Karpas-422 (cell line): ENCODE results near the gene REV3L. TPM values are rescaled to one million over a fixed set of nuclear protein-coding genes. Genes with fewer than 3 reads are reported as not detected.

Source experiments
- DNase-seq: peaks from one replicate; pipeline ENCODE4 v3.0.0-alpha.2; 2015
- H2AFZ ChIP-seq: fragments of 200-600 bp; sonication (generic); 2 replicates; pipeline ENCODE4 v1.6.1; 2014; ENCODE audit warnings: antibody characterized with exemption, low read length, mixed read lengths
- H3K27ac ChIP-seq: fragments of 200-600 bp; sonication (generic); 2 replicates; pipeline ENCODE4 v1.5.1; 2014; ENCODE audit warnings: mild to moderate bottlenecking, low read length, moderate library complexity
- H3K27me3 ChIP-seq: fragments of 200-600 bp; sonication (generic); 2 replicates; pipeline ENCODE4 v1.6.1; 2014; ENCODE audit warnings: low read length, mixed read lengths
- H3K36me3 ChIP-seq: fragments of 200-600 bp; sonication (generic); 2 replicates; pipeline ENCODE4 v1.6.1; 2014; ENCODE audit warnings: low read length, mixed read lengths; ENCODE audit not compliant: insufficient read depth
- H3K4me1 ChIP-seq: fragments of 200-600 bp; sonication (generic); 2 replicates; pipeline ENCODE4 v1.6.1; 2014; ENCODE audit warnings: mild to moderate bottlenecking, low read length, mixed read lengths
- H3K4me2 ChIP-seq: fragments of 200-600 bp; sonication (generic); 2 replicates; pipeline ENCODE4 v1.6.1; 2014; ENCODE audit warnings: low read length, low read depth, mild to moderate bottlenecking; ENCODE audit not compliant: poor library complexity, severe bottlenecking
- H3K4me3 ChIP-seq: fragments of 200-600 bp; sonication (generic); 2 replicates; pipeline ENCODE4 v1.5.1; 2014; ENCODE audit warnings: mild to moderate bottlenecking, antibody characterized with exemption, low read length, mixed read lengths
- H3K79me2 ChIP-seq: fragments of 200-600 bp; sonication (generic); 2 replicates; pipeline ENCODE4 v1.6.1; 2014; ENCODE audit warnings: mild to moderate bottlenecking, low read length, mixed read lengths
- H3K9ac ChIP-seq: fragments of 200-600 bp; sonication (generic); 2 replicates; pipeline ENCODE4 v1.6.0; 2014; ENCODE audit warnings: low read length
- H3K9me2 ChIP-seq: fragments of 200-600 bp; sonication (generic), shearing (Covaris generic); replicated peaks from 2 replicates; pipeline ENCODE4 v1.6.0; 2014; ENCODE audit warnings: mild to moderate bottlenecking, low read length, moderate library complexity; ENCODE audit not compliant: insufficient read depth
- H3K9me3 ChIP-seq: fragments of 300-700, 200-600 bp; sonication (generic); 2 replicates; pipeline ENCODE4 v1.6.1; 2014; ENCODE audit warnings: low read length, mixed read lengths
- H4K20me1 ChIP-seq: fragments of 200-600 bp; sonication (generic); 2 replicates; pipeline ENCODE4 v1.6.1; 2014; ENCODE audit warnings: mild to moderate bottlenecking, antibody characterized with exemption, low read length, low read depth; ENCODE audit not compliant: insufficient read depth
- total RNA-seq: library from RNA; depleted of rRNA; stranded (reverse); fragments of >200 nt; shearing (Covaris generic); gene quantifications from 2 replicates; pipeline ENCODE4 v1.2.3, GENCODE V29; 2014; ENCODE audit warnings: low replicate concordance

Gene REV3L
- total RNA-seq, 1 experiment from 2014 or later = 64.4 TPM

GRCh38 chr6:111472933-111473435, 10.0 kb downstream of the REV3L start:
- Histone ChIP-seq H3K4me3 (no peak overlapping the region), H3K4me1 (peaks cover 33% of the 10 kb centered on the region), H3K9me2 (no peaks in the 10 kb centered on the region), H4K20me1 (no peaks in the 10 kb centered on the region), H3K27ac (no peak overlapping the region), H3K9ac (no peak overlapping the region), H2AFZ (no peak overlapping the region), H3K4me2 (no peak overlapping the region), H3K9me3 (no peaks in the 10 kb centered on the region), H3K79me2 (peaks cover 98% of the 10 kb centered on the region), H3K36me3 (peaks cover 9% of the 10 kb centered on the region; the same call in 1 of the 2 replicates), H3K27me3 (no peaks in the 10 kb centered on the region)
- DNase-seq = no peak

- H3K27ac ChIP-seq = no peak overlapping the region
- peaks cover 98% of the 10 kb centered on the region for H3K79me2 ChIP-seq
- H2AFZ ChIP-seq = no peak overlapping the region
- DNase-seq = no peak
- H3K4me3 ChIP-seq = no peak overlapping the region
- peaks cover 23% of the 10 kb centered on the region for H3K4me1 ChIP-seq
- no peak overlapping the region for H3K9ac ChIP-seq
- no peaks in the 10 kb centered on the region for H3K27me3 ChIP-seq
- H3K9me2 ChIP-seq = no peaks in the 10 kb centered on the region
- H3K9me3 ChIP-seq = no peaks in the 10 kb centered on the region
- H4K20me1 ChIP-seq = no peaks in the 10 kb centered on the region
- H3K4me2 ChIP-seq = no peak overlapping the region
- peaks cover 13% of the 10 kb centered on the region; the same call in 1 of the 2 replicates for H3K36me3 ChIP-seq
Measured at GRCh38 chr6:111471958-111472357, 11.1 kb downstream of the REV3L start.

GRCh38 chr6:111471533-111471932, 11.5 kb downstream of the REV3L start:
- Histone ChIP-seq H3K79me2 (peaks cover 98% of the 10 kb centered on the region), H3K9me3 (no peaks in the 10 kb centered on the region), H3K4me1 (peaks cover 21% of the 10 kb centered on the region), H4K20me1 (no peaks in the 10 kb centered on the region), H2AFZ (no peak overlapping the region), H3K4me3 (no peak overlapping the region), H3K4me2 (no peak overlapping the region), H3K9ac (no peak overlapping the region), H3K27ac (no peak overlapping the region), H3K36me3 (peaks cover 13% of the 10 kb centered on the region; the same call in 1 of the 2 replicates), H3K9me2 (no peaks in the 10 kb centered on the region), H3K27me3 (no peaks in the 10 kb centered on the region)
- DNase-seq = no peak

GRCh38 chr6:111470991-111471390, 12.0 kb downstream of the REV3L start:
- Histone ChIP-seq H3K79me2 (peaks cover 98% of the 10 kb centered on the region), H3K4me3 (no peak overlapping the region), H3K36me3 (peaks cover 13% of the 10 kb centered on the region; the same call in 1 of the 2 replicates), H3K9me2 (no peaks in the 10 kb centered on the region), H3K27me3 (no peaks in the 10 kb centered on the region), H3K9ac (no peak overlapping the region), H4K20me1 (no peaks in the 10 kb centered on the region), H2AFZ (no peak overlapping the region), H3K4me2 (no peak overlapping the region), H3K9me3 (no peaks in the 10 kb centered on the region), H3K27ac (no peak overlapping the region), H3K4me1 (peaks cover 21% of the 10 kb centered on the region)
- no peak for DNase-seq

GRCh38 chr6:111469543-111469942, 13.5 kb downstream of the REV3L start:
- Histone ChIP-seq H3K27me3 (no peaks in the 10 kb centered on the region), H3K36me3 (peaks cover 13% of the 10 kb centered on the region; the same call in 1 of the 2 replicates), H3K27ac (no peak overlapping the region), H3K79me2 (peaks cover 97% of the 10 kb centered on the region), H2AFZ (no peak overlapping the region), H3K4me3 (no peak overlapping the region), H3K9ac (no peak overlapping the region), H3K4me1 (peaks cover 17% of the 10 kb centered on the region), H3K4me2 (no peak overlapping the region), H3K9me2 (no peaks in the 10 kb centered on the region), H3K9me3 (no peaks in the 10 kb centered on the region), H4K20me1 (no peaks in the 10 kb centered on the region)
- no peak for DNase-seq

GRCh38 chr6:111468329-111469012, 14.5 kb downstream of the REV3L start:
- no peak overlapping the region for H2AFZ ChIP-seq
- H3K27me3 ChIP-seq = no peaks in the 10 kb centered on the region
- no peaks in the 10 kb centered on the region for H3K9me3 ChIP-seq
- H3K4me1 ChIP-seq = peaks cover 7% of the 10 kb centered on the region
- H3K4me2 ChIP-seq = no peak overlapping the region
- no peak overlapping the region for H3K27ac ChIP-seq
- no peak overlapping the region for H3K4me3 ChIP-seq
- H4K20me1 ChIP-seq = no peaks in the 10 kb centered on the region
- no peak for DNase-seq
- peaks cover 97% of the 10 kb centered on the region for H3K79me2 ChIP-seq
- H3K9ac ChIP-seq = no peak overlapping the region
- no peaks in the 10 kb centered on the region for H3K9me2 ChIP-seq
- H3K36me3 ChIP-seq = peaks cover 16% of the 10 kb centered on the region; the same call in 1 of the 2 replicates

- Histone ChIP-seq H3K4me3 (no peak overlapping the region), H2AFZ (no peak overlapping the region), H3K9me2 (no peaks in the 10 kb centered on the region), H3K4me1 (no peaks in the 10 kb centered on the region; the same call in 1 of the 2 replicates), H3K9me3 (peaks cover 2% of the 10 kb centered on the region), H3K36me3 (peaks cover 49% of the 10 kb centered on the region), H3K4me2 (no peak overlapping the region), H3K79me2 (peaks cover 99% of the 10 kb centered on the region), H3K27ac (no peak overlapping the region), H3K9ac (no peak overlapping the region), H4K20me1 (no peaks in the 10 kb centered on the region), H3K27me3 (no peaks in the 10 kb centered on the region)
- no peak for DNase-seq
Measured at GRCh38 chr6:111464184-111464583, 18.8 kb downstream of the REV3L start.

- H4K20me1 ChIP-seq = no peaks in the 10 kb centered on the region
- H2AFZ ChIP-seq = no peak overlapping the region
- no peaks in the 10 kb centered on the region for H3K27me3 ChIP-seq
- no peaks in the 10 kb centered on the region for H3K9me2 ChIP-seq
- DNase-seq = no peak
- no peaks in the 10 kb centered on the region for H3K4me1 ChIP-seq
- H3K9me3 ChIP-seq = peaks cover 6% of the 10 kb centered on the region
- no peak overlapping the region for H3K4me3 ChIP-seq
- H3K27ac ChIP-seq = no peak overlapping the region
- peaks cover 99% of the 10 kb centered on the region for H3K79me2 ChIP-seq
- no peak overlapping the region for H3K4me2 ChIP-seq
- peaks cover 59% of the 10 kb centered on the region for H3K36me3 ChIP-seq
- H3K9ac ChIP-seq = no peak overlapping the region
Measured at GRCh38 chr6:111462770-111463391, 20.1 kb downstream of the REV3L start.
